HepG2 (cell line): ENCODE data around the gene ASB3. TPM values are rescaled to one million over a fixed set of nuclear protein-coding genes. Genes with fewer than 3 reads are reported as not detected.

ENCODE experiments used
- ARNT2 ChIP-seq: sonication (generic); formaldehyde crosslinking; IDR thresholded peaks from 2 replicates; pipeline ENCODE4 v1.8.0; 2022; ENCODE audit warnings: mild to moderate bottlenecking, low read depth, missing genetic modification reagents, moderate library complexity
- ELF1 ChIP-seq: sonication (generic); formaldehyde crosslinking; IDR thresholded peaks from 2 replicates; pipeline ENCODE4 v1.4.0; 2020; ENCODE audit warnings: missing genetic modification reagents
- KAT7 ChIP-seq: IDR thresholded peaks from 2 replicates; pipeline ENCODE4 v1.6.1; 2018; ENCODE audit warnings: borderline replicate concordance, missing compliant biosample characterization
- MTA1 ChIP-seq: sonication (generic); formaldehyde crosslinking; IDR thresholded peaks from 2 replicates; pipeline ENCODE4 v1.4.0; 2020; ENCODE audit warnings: missing genetic modification reagents, mild to moderate bottlenecking, borderline replicate concordance
- RFXANK ChIP-seq: IDR thresholded peaks from 2 replicates; pipeline ENCODE4 v1.6.1; 2016
- SMARCE1 ChIP-seq: fragments of 450-650 bp; IDR thresholded peaks from 2 replicates; pipeline ENCODE4 v1.6.1; 2017; ENCODE audit warnings: borderline replicate concordance
- ZBTB42 ChIP-seq: sonication (generic); formaldehyde crosslinking; IDR thresholded peaks from 2 replicates; pipeline ENCODE4 v1.5.0; 2020; ENCODE audit warnings: mild to moderate bottlenecking, missing genetic modification reagents
- ZNF160 ChIP-seq: sonication (generic); formaldehyde crosslinking; IDR thresholded peaks from 2 replicates; pipeline ENCODE4 v1.8.0; 2022; ENCODE audit warnings: mild to moderate bottlenecking, inconsistent platforms, missing genetic modification reagents
- ZNF570 ChIP-seq: sonication (generic); formaldehyde crosslinking; IDR thresholded peaks from 2 replicates; pipeline ENCODE4 v1.4.0; 2020; ENCODE audit warnings: mild to moderate bottlenecking, missing genetic modification reagents, borderline replicate concordance
- ZNF766 ChIP-seq: sonication (generic); formaldehyde crosslinking; IDR thresholded peaks from 2 replicates; pipeline ENCODE4 v1.5.0; 2020; ENCODE audit warnings: missing genetic modification reagents, borderline replicate concordance
- polyA plus RNA-seq, 8 experiments: library from polyadenylated mRNA; depleted of rRNA in 3 of 8; stranded (reverse) in 7 of 8; unstranded in 1 of 8; fragments of >200 nt; fragmentation: Illumina TruSeq in 4 of 8; extraction: Trizol in 4 of 8; gene quantifications; 2 replicates each; pipeline versions ENCODE4 v1.2.1 to v1.2.3, GENCODE V29; 2011 to 2016; ENCODE audit warnings: low read depth in 4 of 8, missing spikeins in 1 of 8, mixed read lengths in 1 of 8; ENCODE audit not compliant: insufficient read depth in 1 of 8
- total RNA-seq, 5 experiments: library from RNA; depleted of rRNA; stranded (reverse); fragments of >200 nt; fragmentation: Illumina TruSeq; extraction: Trizol; gene quantifications; 2 replicates each; pipeline ENCODE4 v1.2.3, GENCODE V29; 2016; ENCODE audit warnings: low read depth in 1 of 5
- TF ChIP-seq, protein P1 (sequence below), 2 experiments: sonication (generic) in 1 of 2; formaldehyde crosslinking in 1 of 2; IDR thresholded peaks; 2 replicates each; pipeline versions ENCODE4 v1.4.0 to v1.6.1; 2016 to 2020; ENCODE audit warnings: borderline replicate concordance in 1 of 2, low read depth in 1 of 2, mild to moderate bottlenecking in 1 of 2, missing genetic modification reagents in 1 of 2
- TF ChIP-seq, protein P2 (sequence below): sonication (generic); formaldehyde crosslinking; IDR thresholded peaks from 2 replicates; pipeline ENCODE4 v1.4.0; 2020; ENCODE audit warnings: missing genetic modification reagents, borderline replicate concordance
- TF ChIP-seq, protein P3 (sequence below): sonication (generic); formaldehyde crosslinking; IDR thresholded peaks from 2 replicates; pipeline ENCODE4 v1.4.0; 2020; ENCODE audit warnings: missing genetic modification reagents, mild to moderate bottlenecking, borderline replicate concordance

Gene ASB3
- total and polyA plus RNA-seq, 2 of the 13 experiments (the other 11 are each of a cell fraction or from before 2014, with no cell fraction given), result 40.1 to 41.8 TPM

DNA sequence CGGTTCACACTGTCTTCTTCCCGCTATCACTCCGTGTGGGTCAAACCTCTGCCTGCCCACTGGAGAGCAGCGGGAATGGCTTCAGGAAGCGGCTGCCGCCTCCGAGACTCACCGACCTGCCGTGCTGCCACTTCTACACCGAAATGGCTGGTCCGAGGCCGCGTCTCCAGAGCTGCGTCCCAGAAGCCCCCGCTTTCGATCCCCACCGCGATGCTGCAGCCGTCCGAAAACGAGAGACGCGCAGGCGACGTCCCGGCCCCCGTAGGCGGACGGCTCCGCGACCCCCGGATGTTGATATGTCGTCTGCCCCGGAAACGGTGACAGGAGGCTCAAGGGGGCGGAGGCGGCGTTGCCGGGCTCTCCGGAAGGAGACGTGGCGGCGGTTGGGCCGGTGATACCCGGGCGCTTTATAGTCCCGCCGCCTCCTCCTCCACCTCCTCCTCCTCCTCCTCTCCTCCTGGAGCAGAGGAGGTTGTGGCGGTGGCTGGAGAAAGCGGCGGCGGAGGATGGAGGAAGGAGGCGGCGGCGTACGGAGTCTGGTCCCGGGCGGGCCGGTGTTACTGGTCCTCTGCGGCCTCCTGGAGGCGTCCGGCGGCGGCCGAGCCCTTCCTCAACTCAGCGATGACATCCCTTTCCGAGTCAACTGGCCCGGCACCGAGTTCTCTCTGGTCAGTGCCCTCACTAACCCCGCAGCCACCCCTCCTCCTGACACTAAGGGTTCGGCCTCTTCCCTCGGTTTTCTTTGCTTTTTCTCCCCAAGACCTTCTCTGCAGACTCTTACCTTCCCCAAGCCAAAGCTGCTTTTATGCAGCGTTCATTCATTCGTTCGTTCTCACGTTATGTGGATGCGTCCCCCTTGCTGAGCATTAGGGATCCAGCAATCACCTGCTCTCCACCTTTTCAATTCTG is at the start of gene ASB3, which contains the start of gene ERLEC1 (continued):
- 0 out of 2 replicates have a peak, but pooled peaks have one; percentile 50 for TF ChIP-seq ZNF570 (CRISPR knock-in tag)
- TF ChIP-seq ELF1 (CRISPR knock-in tag), result peak; percentile 94
- no peak; the same call in none of the 2 replicates for TF ChIP-seq MTA1 (CRISPR knock-in tag)
- TF ChIP-seq, protein P1, sequence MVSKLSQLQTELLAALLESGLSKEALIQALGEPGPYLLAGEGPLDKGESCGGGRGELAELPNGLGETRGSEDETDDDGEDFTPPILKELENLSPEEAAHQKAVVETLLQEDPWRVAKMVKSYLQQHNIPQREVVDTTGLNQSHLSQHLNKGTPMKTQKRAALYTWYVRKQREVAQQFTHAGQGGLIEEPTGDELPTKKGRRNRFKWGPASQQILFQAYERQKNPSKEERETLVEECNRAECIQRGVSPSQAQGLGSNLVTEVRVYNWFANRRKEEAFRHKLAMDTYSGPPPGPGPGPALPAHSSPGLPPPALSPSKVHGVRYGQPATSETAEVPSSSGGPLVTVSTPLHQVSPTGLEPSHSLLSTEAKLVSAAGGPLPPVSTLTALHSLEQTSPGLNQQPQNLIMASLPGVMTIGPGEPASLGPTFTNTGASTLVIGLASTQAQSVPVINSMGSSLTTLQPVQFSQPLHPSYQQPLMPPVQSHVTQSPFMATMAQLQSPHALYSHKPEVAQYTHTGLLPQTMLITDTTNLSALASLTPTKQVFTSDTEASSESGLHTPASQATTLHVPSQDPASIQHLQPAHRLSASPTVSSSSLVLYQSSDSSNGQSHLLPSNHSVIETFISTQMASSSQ (IDR thresholded peaks at IDR 0.05; ENCODE audit: low read depth), result peak; percentile 29; the same call in 1 of the 2 replicates
- TF ChIP-seq, protein P1 (CRISPR knock-in tag; IDR thresholded peaks at IDR 0.05; ENCODE audit: borderline replicate concordance), result peak; percentile 84; the same call in 1 of the 2 replicates
- TF ChIP-seq SMARCE1, result no peak
- peak; percentile 85 for TF ChIP-seq RFXANK (CRISPR knock-in tag)
- TF ChIP-seq ZNF160 (CRISPR knock-in tag), result peak; percentile 96
- TF ChIP-seq, protein P2, sequence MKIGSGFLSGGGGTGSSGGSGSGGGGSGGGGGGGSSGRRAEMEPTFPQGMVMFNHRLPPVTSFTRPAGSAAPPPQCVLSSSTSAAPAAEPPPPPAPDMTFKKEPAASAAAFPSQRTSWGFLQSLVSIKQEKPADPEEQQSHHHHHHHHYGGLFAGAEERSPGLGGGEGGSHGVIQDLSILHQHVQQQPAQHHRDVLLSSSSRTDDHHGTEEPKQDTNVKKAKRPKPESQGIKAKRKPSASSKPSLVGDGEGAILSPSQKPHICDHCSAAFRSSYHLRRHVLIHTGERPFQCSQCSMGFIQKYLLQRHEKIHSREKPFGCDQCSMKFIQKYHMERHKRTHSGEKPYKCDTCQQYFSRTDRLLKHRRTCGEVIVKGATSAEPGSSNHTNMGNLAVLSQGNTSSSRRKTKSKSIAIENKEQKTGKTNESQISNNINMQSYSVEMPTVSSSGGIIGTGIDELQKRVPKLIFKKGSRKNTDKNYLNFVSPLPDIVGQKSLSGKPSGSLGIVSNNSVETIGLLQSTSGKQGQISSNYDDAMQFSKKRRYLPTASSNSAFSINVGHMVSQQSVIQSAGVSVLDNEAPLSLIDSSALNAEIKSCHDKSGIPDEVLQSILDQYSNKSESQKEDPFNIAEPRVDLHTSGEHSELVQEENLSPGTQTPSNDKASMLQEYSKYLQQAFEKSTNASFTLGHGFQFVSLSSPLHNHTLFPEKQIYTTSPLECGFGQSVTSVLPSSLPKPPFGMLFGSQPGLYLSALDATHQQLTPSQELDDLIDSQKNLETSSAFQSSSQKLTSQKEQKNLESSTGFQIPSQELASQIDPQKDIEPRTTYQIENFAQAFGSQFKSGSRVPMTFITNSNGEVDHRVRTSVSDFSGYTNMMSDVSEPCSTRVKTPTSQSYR (CRISPR knock-in tag), result no peak; the same call in 1 of the 2 replicates
- TF ChIP-seq ZBTB42, result no peak
- TF ChIP-seq ZNF766 (CRISPR knock-in tag), result peak; percentile 92
- TF ChIP-seq ARNT2 (CRISPR knock-in tag), result peak; percentile 91
- TF ChIP-seq KAT7, result peak; percentile 100
- TF ChIP-seq, protein P3, sequence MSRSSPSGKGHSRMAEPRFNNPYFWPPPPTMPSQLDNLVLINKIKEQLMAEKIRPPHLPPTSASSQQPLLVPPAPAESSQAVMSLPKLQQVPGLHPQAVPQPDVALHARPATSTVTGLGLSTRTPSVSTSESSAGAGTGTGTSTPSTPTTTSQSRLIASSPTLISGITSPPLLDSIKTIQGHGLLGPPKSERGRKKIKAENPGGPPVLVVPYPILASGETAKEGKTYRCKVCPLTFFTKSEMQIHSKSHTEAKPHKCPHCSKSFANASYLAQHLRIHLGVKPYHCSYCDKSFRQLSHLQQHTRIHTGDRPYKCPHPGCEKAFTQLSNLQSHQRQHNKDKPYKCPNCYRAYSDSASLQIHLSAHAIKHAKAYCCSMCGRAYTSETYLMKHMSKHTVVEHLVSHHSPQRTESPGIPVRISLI (CRISPR knock-in tag), result peak; percentile 66; the same call in 1 of the 2 replicates
- TF ChIP-seq, all 625 proteins: peak for 445
